ENCODE measurements around the gene AGA.

The AGA gene

DNA sequence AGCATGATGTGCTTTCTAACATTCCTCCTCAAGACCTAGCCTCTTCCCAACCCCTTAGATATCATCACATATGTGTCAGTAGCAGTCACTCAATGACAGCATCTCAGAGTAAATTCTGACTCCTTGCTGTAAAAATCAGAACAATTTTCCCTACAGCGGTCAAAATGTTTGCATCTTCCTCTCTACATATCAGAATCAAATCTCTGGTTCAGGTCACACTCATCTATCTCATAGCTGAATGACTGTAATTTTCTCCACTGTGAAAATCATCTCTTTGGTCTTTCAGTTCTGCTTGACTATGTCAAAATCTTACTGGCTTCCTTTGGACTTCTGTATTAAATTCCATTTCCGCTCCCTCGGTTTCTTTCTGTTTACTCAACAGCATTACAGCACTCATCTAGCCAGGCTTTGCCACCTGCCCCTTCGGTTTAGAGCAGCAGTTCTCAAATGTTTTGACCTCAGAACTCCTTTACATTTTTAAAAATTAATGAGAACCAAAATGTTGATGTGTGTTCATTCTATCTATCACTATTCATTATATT, 57.3 kb downstream of the AGA start:
- no peak for DNase-seq

DNA sequence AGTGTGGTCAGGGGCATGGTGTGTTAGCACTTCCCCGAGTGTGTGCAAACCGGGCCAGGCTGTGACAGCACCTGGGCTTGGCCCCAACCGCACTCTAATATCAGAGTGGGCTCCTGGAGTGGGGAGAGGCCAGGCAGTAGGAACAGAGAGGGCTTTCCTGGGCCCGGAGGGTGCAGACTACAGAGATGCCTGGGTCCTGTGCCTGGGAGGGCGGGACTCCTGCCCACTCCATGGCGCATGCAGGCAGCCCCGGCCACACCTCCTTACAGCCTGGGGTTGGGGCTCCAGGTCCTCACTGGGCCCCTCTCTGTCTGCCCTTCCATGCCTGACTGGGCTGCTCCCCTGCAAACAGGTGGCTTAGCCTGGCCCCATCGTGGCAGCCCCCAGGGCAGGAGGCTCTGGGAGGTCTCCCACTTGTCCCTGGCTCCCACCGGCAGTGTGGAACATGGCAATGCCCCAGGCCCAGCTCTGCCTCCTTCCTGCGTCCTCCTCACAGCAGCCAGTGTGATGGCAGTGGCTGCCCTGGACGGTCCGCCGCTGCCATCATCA, 60.4 kb downstream of the AGA start:
- DNase-seq, result no peak
